HG03354 (cell line): ENCODE measurements around the gene SNTG2.

Source experiments
- ATAC-seq: cut with Tn5 transposase; IDR thresholded peaks from one replicate; pipeline ENCODE4 v1.9.1; 2021; ENCODE audit warnings: mild to moderate bottlenecking; ENCODE audit not compliant: unreplicated experiment, poor library complexity, severe bottlenecking

The SNTG2 gene

DNA sequence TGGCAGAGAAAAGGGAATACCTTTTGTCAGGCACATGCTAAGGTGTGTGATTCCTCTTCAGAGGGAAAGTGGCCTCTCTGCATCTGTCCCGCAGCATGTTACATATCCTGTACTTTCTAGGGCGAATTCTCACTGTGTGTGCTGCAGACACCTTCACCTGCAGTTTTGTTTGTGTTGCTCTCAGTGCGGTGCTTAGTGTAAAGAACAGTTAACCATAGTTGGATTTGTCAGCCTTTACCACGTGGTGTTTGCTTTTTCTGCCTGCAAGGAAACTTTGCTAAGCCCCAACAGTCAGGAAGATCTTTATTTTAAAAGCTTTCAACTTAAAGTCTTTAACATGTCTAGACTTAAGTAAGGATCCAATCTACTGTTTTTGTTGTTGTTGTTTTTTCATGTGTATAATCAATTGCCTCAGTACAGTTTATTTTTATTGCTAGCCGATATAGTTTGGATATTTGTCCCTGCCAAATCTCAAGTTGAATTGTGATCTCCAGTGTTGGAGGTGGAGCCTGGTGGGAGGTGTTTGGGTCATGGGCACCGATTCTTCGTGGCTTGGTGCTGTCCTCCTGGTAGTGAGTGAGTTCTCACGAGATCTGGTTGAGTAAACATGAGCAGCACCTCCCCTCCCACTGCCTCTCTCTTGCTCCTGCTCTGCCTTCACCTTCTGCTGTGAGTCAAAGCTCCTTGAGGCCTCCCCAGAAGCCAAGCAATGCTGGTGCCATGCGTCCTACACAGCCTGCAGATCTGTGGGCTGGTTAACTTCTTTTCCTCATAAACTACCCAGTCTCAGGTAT, 90.6 kb downstream of the SNTG2 start:
- ATAC-seq, result no peak

DNA sequence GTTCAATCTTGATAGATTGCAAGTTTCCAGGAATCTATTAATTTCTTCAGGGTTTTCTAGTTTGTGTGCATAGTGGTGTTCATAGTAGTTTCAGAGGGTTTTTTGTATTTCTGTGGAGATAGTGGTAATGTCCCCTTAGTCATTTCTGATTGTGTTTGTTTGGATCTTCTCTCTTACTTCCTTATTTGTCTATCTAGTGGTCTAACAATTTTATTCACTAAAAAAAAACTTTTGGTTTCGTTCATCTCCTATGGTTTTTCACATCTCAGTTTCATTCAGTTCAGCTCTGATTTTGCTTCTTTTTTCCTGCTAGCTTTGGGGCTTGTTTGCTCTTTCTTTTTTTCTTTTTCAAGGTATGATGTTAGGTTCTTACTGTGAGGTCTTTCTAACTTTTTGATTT, 94.5 kb downstream of the SNTG2 start:
- ATAC-seq, result peak; percentile 69

DNA sequence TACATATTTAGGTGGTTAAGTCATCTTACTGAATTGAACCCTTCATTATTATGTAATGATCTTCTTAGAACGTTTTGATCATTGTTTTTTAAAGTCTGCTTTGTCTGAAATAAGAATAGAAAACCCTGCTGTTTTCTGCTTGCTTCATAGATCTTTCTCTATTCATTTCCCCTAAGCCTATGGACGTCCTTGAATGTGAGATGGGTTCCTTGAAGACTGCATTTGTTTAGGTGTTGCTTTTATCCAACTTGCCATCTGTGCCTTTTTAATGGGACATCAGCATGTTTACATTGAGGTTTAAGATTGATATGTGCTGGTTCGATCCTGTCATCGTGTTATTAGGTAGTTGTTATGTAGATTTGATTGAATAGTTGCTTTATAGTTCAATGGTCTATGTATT, 95.4 kb downstream of the SNTG2 start:
- no peak for ATAC-seq

DNA sequence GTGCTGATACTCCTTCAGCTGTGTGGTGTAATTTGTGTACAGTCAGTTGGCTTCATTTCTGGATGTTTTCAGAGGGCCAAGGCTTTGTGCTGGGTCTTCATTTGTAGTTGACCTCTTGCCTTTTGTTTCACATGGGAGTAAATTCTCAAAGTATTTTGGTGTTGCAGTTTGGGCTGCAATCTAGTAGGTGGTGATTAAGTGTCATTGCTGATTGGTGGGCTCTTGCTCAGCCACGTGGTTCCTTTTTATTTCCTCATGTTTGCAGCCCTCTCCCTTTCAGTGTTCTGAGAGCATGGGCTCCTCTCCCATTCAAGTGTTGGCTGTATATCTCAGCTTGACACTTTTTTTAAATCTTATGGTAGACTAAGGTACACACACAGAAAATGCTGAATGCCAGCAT, 96.8 kb downstream of the SNTG2 start:
- ATAC-seq, result no peak

DNA sequence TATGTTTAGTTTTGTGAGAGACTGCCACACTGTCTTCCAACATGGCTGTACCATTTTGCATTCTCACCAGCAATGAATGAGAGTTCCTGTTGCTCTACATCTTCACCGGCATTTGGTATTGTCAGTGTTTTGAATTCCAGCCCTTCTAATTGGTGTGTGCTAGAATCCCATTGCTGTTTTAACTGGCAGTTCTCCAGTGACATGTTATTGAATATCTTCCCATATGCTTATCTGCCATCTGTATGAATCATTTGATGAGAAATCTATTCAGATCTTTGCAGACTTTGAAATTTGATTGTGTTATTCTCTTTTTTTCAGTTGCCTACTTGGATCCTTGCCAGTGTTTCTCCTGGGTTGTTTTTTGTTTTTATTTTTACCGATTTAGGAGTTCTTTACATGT, 99.0 kb downstream of the SNTG2 start:
- no peak for ATAC-seq

DNA sequence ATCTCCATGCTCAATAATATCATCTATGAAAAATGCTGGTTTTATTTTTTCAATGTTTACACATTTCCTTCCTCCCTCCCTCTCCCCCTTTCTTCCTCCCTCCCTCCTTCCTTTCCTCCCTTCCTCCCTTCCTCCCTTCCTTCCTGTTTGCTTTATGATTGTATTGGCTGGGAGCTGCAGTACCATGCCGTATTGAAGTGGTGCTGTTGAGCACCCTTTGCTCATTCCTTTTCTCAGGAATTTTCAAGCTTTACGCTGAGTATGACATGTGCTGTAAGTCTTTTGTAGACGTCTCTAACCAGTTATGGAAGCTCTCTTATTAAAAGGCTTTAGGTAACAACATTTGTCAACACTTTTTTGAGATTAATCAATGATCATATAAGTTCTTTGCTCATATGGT, 100.4 kb downstream of the SNTG2 start:
- no peak for ATAC-seq

DNA sequence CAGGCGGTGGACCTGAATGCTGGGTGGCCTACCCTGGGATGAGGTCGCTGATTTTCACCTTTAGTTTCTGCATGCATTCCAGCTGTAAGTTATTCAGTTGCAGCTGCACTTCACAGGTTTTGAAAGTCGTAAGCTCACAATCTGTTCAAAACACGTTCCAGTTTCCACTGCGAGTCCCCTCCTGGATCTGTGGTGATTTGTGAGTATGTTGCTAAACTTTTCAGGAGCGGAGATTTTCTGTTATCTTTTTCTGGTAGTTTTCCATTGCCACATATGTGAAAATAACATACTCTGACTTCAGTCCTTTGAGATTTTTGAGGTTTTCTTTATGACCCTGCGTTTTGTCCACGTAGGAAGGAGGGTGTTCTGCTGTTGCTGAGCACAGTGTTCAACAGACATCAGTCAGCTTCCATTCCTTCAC, 102.1 kb downstream of the SNTG2 start:
- no peak for ATAC-seq

DNA sequence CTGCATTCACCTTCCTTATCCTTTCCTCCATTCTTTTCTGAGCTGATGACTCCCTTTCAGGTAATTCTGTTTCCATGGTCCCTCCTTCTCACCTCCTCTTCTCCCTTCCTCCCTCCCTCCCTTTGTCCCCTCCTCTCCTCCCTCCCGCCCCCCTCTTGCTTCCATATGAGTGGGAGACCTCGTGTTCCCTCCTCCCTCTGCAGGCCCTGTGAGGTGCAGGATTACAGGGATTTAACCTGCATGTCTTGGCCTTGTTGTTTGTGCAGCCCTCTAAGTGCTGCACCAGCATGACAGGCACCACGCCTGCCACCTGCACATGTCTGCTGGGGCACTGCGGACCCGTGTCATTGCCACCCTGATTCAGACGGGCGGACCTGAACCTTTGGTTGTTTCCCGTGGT, 103.1 kb downstream of the SNTG2 start:
- no peak for ATAC-seq

DNA sequence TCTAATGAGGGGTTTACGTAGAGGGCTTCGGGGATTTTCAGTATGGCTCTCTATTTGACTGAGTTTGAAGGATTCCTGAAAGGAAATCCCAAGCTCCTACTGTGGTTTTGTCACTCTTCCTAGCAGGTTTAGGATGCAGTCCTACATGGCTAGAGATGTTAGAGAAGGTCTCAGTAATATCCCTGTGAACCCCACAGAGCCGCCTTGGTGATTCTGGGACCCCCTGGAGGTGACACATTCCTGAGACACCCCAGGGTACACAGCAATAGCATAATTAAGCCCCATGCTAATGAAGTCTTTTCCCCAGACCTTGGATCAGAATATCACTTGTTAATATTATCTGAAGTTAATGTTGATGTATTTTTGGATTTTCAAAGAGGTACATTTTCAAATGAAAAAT, 103.8 kb downstream of the SNTG2 start:
- ATAC-seq, result no peak

DNA sequence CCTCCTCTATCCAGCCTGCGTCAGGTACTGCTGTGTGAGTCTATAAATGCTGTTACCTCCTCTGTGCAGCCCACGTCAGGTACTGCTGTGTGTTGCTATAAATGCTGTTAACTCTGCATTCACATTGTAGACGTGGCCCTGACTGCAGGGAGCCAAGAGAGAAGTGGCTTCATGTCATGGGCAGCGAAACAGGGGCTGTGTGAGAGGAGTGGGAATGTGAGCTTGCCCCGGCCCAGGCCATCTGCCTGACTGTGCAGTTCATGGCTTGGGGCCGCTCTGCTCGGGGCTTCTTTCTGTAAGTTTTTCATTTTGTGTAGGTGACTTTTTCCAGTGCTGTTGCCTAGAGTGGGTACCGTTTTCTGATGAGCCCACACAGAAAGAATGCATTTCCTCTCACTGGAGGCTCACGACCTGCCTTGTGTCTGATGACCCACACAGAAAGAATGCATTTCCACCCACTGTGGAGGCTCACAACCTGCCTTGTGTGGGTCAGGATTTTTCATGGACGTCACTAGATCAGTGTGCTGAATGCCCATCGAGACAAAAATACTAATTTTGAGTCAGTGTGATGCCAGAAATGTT, 104.5 kb downstream of the SNTG2 start:
- no peak for ATAC-seq

DNA sequence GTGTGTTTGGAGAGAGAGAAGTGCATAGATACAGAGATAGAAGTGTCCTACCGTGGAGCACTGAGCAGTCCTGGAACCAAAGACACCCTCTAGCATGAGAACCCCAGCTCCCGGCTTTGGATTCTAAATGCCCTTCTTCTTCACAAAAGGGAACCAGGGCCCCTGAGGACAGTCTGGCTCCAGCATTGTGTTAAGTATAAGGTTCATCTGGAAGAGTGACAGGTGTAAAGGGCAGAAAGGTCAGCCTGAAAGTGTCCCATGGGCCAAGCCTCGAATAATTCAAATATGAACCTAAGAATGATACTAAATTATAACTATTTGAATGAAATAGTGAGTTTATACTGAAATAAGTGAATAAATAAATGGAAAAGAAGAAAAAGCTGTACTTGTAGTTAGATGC, 109.7 kb downstream of the SNTG2 start:
- no peak for ATAC-seq

DNA sequence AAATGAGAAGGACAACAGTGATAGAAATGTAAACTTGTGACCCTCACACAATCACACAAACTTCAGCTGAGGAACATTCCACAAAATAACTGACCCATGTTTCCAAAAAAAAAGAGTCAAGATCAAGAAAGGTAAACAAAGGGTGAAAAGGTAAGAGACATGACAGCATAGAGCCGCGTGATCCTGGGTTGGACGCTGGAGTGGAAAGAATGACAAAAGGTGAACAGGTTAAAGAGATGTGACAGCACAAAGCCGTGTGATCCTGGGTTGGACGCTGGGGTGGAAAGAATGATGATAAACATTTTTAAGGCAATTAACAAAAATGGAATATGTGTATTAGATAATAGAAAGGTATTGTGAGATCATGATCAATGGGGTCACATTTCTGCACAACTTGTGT, 110.3 kb downstream of the SNTG2 start:
- ATAC-seq, result no peak

DNA sequence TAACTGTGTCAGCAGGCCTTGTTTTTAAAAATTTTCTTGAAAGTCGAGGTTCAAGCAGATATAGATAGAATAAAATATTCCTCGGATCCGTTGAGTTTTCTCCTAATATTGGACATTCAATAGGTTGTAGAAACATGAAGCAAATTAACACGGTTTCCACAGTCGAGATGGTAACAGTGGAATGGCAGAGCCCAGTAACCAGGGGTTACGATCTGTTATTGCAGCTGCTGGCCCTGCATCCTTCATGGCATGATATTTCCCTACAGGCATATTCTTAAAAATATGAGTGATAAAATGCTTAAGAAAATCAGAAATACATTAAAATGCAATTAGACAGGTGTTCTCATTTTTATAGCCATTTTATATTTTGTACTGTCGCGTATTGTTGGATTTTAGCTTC, 117.6 kb downstream of the SNTG2 start:
- no peak for ATAC-seq

DNA sequence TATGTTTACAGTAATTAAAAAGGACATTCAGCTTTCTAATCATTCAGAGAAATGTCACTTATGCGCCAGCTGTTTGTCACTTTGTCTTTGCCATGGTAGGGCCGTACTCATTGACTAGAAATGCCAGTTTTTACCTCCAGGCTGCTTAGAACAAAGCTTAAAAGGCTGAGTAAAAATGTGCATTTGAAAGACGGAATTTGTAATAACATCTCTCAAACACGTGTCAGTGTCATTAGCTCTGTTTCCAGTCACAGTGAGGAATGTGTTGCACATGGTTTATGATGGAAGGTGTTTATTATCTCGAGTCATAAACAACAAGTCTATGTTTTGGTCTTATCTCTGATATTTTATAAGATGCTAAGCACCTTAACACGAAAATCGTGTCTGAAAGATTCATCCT, 118.2 kb downstream of the SNTG2 start:
- ATAC-seq, result no peak

DNA sequence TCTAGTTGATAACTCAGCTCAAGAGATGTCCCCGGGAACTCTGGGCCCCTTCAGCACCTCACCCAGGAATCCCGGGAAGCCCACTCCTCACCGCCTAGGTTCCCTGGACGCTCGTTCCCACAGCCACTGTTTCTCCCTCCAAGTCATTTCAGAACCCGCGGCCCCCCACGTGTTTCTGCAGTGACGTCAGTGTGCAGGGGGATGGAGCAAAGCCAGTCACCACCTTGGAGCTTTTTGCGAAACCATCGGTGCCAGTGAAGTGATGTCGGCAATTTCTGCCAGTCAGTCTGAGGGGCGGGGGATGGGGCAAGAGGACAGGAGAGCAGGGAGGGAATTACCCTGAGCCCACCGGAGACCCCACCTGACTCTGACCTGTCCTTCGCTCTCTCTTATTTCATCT, 119.2 kb downstream of the SNTG2 start:
- no peak for ATAC-seq

DNA sequence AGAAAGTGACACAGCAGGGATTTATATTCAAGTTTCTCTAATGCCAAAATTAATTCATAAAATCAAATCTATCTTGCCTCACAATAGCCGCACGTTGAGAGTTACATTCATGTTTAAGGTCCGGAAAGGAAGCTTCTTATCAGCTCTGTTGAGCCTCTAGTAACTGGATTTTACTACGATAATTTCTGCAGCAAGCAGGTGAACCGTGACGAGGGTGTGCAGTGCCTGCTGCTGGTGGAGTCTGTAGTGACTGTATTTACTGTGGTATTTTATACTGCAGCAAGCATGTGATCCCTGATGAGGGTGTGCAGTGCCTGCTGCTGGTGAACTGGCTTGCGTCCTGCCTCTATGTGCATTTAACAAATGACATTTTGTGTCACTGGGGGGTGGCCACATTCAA, 120.0 kb downstream of the SNTG2 start:
- no peak for ATAC-seq

DNA sequence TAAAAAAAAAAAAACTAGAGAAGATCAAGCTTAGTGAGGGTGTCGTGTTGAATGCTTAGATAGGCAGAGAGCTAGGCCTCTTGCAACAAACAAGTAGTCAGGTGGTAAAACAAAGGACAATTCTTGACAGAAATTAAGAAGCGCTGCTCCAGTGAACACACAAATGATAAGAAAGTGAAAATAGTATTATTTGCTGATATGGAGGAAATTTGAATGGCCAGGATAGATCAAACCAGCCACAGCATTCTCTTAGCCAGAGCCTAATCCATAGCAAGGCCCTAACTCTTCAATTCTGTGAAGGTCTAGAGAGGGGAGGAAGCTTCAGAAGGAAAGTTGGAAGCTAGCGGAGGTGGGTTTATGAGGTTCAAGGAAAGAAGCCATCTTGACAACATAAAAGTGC, 121.0 kb downstream of the SNTG2 start:
- ATAC-seq, result no peak

DNA sequence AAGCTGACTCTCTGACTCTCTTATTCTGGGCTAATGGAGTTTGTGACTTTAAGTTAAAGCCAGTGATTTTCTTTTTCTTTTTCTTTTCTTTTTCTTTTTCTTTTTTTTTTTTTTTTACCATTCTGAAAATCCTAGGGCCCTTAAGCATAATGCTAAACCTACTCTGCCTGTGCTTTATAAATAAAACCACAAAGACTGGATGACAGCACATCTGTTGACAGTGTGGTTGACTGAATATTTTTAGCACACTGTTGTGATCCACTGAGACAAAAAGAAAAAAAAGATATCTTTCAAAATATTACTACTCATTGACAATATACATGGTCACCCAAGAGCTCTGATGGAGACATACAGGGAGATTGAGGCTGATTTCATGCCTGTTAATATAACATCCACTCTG, 121.6 kb downstream of the SNTG2 start:
- no peak for ATAC-seq

DNA sequence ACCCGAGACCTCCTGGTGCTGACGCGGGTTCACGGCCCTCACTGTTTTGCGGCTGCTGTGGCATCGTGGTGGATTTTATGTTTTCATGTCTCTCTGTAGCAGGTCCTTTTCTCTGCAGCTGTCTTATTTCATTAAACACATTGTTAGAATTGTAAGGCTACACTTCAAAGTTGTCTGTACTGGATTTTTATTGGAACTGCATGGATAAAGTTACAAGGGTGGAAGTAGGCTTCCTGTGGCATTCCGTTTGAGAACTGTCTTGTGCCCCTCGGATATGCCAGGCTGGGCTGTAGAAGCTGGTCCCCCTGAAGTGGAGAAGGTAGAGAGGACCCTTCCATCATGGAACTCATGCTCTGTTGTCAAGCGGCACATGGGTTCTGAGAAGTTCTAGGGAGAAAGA, 127.3 kb downstream of the SNTG2 start:
- no peak for ATAC-seq

DNA sequence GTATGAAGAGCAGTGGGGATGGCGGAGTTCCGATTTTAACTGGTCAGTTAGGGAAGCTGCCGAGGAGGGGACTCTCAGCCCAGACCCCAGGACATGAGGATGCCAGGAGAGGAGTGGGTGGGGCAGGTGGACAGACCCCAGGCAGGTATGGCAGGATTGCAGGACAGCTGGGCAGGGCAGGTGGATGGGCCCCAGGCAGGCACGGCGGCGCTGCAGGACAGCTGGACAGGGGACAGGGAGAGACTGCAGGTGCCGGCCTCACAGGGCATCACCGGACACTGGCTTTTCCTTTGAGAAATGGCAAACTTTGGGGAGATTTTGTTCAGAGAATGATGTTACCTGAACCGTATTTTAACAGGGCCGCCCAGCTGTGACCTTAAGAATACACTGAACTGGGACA, 127.7 kb downstream of the SNTG2 start:
- no peak for ATAC-seq

DNA sequence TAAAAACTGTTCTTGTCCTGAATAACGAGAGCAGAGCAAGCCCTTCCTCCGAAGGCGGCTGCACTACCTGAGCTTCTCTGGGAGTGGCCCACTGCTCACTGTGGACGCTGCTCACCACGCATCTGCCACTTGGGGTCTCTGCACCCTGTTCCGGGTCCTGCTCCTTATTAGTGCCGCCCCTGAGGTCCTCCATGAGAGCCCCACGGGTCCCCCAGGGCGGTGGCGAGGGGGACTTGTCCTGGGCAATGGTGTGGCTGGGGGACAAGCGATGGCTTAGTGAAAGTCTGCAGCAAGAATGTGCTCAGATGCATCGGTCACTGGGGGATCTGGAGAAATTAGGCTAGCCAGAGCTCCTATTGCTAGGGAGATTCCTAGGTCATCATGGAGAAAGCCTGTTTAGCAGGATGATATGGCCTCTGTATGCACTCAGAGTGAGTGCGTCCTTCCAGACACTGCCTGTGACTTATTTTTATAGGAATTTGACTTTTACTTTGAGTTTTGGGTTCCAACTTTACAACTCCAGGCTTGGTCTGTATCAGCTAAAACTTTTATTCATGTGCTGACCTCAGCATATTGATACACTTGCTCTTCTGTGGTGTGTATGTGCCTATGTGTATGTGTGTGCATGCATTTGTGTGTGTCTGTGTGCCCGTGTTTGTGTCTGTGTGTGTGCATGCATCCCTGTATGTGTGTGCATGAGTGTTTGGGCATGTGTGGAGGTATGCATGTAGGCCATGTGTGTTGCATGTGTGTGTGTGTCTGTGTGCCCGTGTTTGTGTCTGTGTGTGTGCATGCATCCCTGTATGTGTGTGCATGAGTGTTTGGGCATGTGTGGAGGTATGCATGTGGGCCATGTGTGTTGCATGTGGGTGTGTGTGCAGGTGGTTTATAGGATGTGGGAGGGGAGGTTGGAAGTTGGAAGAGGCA, 129.5 kb downstream of the SNTG2 start:
- no peak for ATAC-seq
